ENCODE data around the gene OGDH.

GRCh38 chr7:44661233-44661632 lies 54.8 kb downstream of the OGDH start:
- no peak for TF ChIP-seq FOS (IDR thresholded peaks at IDR 0.05; ENCODE audit: low read depth, low read length)
- TF ChIP-seq CTCF (conservative IDR thresholded peaks at IDR 0.05; ENCODE audit: low read depth, low read length) = no peak
- no peak for TF ChIP-seq RCOR1 (IDR thresholded peaks at IDR 0.05; ENCODE audit: insufficient replicate concordance, low read length)
- TF ChIP-seq BHLHE40 (IDR thresholded peaks at IDR 0.05; ENCODE audit: low read depth, low read length) = no peak
- no peak for TF ChIP-seq POLR2A (IDR thresholded peaks at IDR 0.05; ENCODE audit: low read depth, low read length)
- no peak for TF ChIP-seq MAZ (IDR thresholded peaks at IDR 0.05; ENCODE audit: borderline replicate concordance, low read depth, low read length)
- no peak for TF ChIP-seq MAFK (IDR thresholded peaks at IDR 0.05; ENCODE audit: low read depth, low read length)
- no peak for TF ChIP-seq SMC3 (IDR thresholded peaks at IDR 0.05; ENCODE audit: low read depth, low read length)
- TF ChIP-seq USF2 (IDR thresholded peaks at IDR 0.05; ENCODE audit: low read depth, low read length) = no peak
- TF ChIP-seq RFX5 (IDR thresholded peaks at IDR 0.05; ENCODE audit: low read depth, low read length) = no peak
- TF ChIP-seq RAD21 (IDR thresholded peaks at IDR 0.05; ENCODE audit: low read length) = no peak

Measured in IMR-90 (cell line).